ENCODE data around the gene CNTNAP5. TPM values are rescaled to one million over a fixed set of nuclear protein-coding genes. Genes with fewer than 3 reads are reported as not detected.

Gene CNTNAP5
- total RNA-seq, 1 experiment from 2014 or later, result 0.48 TPM

DNA sequence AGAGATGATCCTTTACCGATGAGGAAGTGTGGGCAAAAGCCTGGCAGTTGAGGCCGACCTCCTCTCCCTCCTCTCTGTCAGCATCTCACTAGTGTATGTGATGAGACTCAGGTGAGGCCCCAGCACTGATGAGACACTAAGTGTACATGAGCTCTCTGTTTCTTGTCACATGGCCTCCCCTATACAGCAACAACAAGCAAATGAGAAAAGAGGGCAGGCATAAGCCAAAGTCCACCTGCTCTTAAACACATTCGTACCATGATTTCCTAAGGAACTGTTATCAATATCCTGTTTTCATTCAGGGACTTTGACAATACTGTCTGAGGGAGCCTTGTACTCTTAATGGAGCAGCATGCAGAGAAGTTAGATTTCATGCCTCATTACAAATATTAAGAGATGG lies 113.0 kb downstream of the CNTNAP5 start:
- no peak overlapping the region for H2BK20ac ChIP-seq (ENCODE audit: low read depth, low read length, poor library complexity, severe bottlenecking)
- no peak for DNase-seq
- H2BK5ac ChIP-seq (ENCODE audit: insufficient read length, low read length), result no peak overlapping the region
- no peak overlapping the region for H4K5ac ChIP-seq (ENCODE audit: insufficient read length, low read depth, low read length)
- no peaks in the 10 kb centered on the region for H3K79me1 ChIP-seq (ENCODE audit: insufficient read depth, low read depth, low read length, poor library complexity, severe bottlenecking)
- H3T11ph ChIP-seq (ENCODE audit: low read length), result no peak overlapping the region
- no peak overlapping the region for H3K23ac ChIP-seq (ENCODE audit: insufficient read length, low read depth, low read length)
- no peak overlapping the region for H3K27ac ChIP-seq (ENCODE audit: insufficient read length, low read depth, low read length)
- Mint-ChIP-seq H3K9me3 (peaks cover 0 to 5% of the 10 kb centered on the region in 2 experiments; a peak in 2 of 5 replicates), H3K27ac (no peak overlapping the region), H3K36me3 (ENCODE audit: insufficient read depth in 1 of 3, low read depth in 3 of 3) (peaks cover 0 to 4% (median 0%) of the 10 kb centered on the region in 3 experiments; a peak in 3 of 7 replicates), H3K4me3 (no peak overlapping the region), H3K4me1 (peaks cover 2 to 4% of the 10 kb centered on the region in 2 experiments; a peak in 1 of 4 replicates), H3K27me3 (ENCODE audit: low read depth) (peaks cover 2% of the 10 kb centered on the region; the same call in 1 of the 2 replicates)
- no peak overlapping the region for H3K9ac ChIP-seq (ENCODE audit: extremely low read depth, insufficient read length, low read length)
- no peak overlapping the region for H3K4ac ChIP-seq (ENCODE audit: low read depth, low read length)
- H4K91ac ChIP-seq (ENCODE audit: insufficient read length, low read depth, low read length), result no peak overlapping the region
- no peak overlapping the region for H4K8ac ChIP-seq (replicated peaks; ENCODE audit: insufficient read length, low read depth, low read length)
- no peak for TF ChIP-seq CTCF (conservative IDR thresholded peaks at IDR 0.05)
- no peak overlapping the region for H2BK15ac ChIP-seq (ENCODE audit: low read depth, low read length)
- no peak overlapping the region for H3K14ac ChIP-seq (ENCODE audit: insufficient read depth, low read length)
- WGBS (ENCODE audit: extremely low coverage, insufficient read length, low lambda C conversion rate), result no CpG with 5 or more reads among the region's 3 CpGs
- H2BK120ac ChIP-seq (ENCODE audit: low read depth, low read length, poor library complexity, severe bottlenecking), result no peak overlapping the region
- H3K4me1 ChIP-seq (ENCODE audit: insufficient read depth, low read length), result no peaks in the 10 kb centered on the region
- H3K27me3 ChIP-seq (ENCODE audit: insufficient read depth, low read length), result no peaks in the 10 kb centered on the region
- H4K20me1 ChIP-seq (ENCODE audit: control insufficient read depth, insufficient read depth, insufficient read length), result no peaks in the 10 kb centered on the region
- no peak overlapping the region for H2AFZ ChIP-seq (ENCODE audit: low read length)
- no peak overlapping the region for H2BK12ac ChIP-seq (ENCODE audit: insufficient read length, low read depth, low read length)
- no peaks in the 10 kb centered on the region for H3K9me3 ChIP-seq (ENCODE audit: control insufficient read depth, low read depth, low read length)
- no peak overlapping the region for H3K4me2 ChIP-seq (ENCODE audit: insufficient read depth, insufficient read length, low read length)
- H2AK5ac ChIP-seq (ENCODE audit: insufficient read length, low read length), result no peak overlapping the region
- no peak overlapping the region for H3K56ac ChIP-seq (ENCODE audit: insufficient read length, low read depth, low read length)
- no peaks in the 10 kb centered on the region for H3K23me2 ChIP-seq (ENCODE audit: insufficient read length, low read depth, low read length, poor library complexity, severe bottlenecking)
- no peaks in the 10 kb centered on the region for H3K79me2 ChIP-seq (ENCODE audit: insufficient read depth, low read length)
- H3K18ac ChIP-seq (ENCODE audit: insufficient read length, low read depth, low read length), result no peak overlapping the region
